HL-60/S4 treated with retinoic acid at 250 ng/mL for 4 days and 3 days (cell line): Measurements from ENCODE around the gene CUX1.
"Not testable (repeated sequence)": the region's sequence is repeated elsewhere in the genome, so short reads cannot be mapped to it uniquely, and the experiment has no call there.

Experiments used
- in situ Hi-C: fragments of 300-500 bp; cut with MboI; formaldehyde crosslinking; loops from 2 replicates; pipeline ENCODE4 v1.7.0; 2022; ENCODE audit warnings: low sequenced_read_pairs

Gene CUX1

GRCh38 chr7:102223184-102223583 is 405.8 kb downstream of the CUX1 start:
- in situ Hi-C loops = no loop called here

- in situ Hi-C loops = no loop called here
These were observed 407.6 kb downstream of the CUX1 start for GRCh38 chr7:102225025-102225424.

GRCh38 chr7:102227371-102227770 is 409.9 kb downstream of the CUX1 start:
- in situ Hi-C loops = no loop called here

GRCh38 chr7:102228935-102229334 is 411.5 kb downstream of the CUX1 start:
- in situ Hi-C loops = no loop called here

GRCh38 chr7:102230162-102230561 is 412.7 kb downstream of the CUX1 start:
- in situ Hi-C loops = not testable (repeated sequence)

GRCh38 chr7:102230593-102230992 is 413.2 kb downstream of the CUX1 start:
- in situ Hi-C loops = no loop called here

GRCh38 chr7:102232611-102233286 is 415.3 kb downstream of the CUX1 start:
- in situ Hi-C loops = no loop called here

- in situ Hi-C loops = no loop called here
These were observed 416.7 kb downstream of the CUX1 start for GRCh38 chr7:102234131-102234530.

GRCh38 chr7:102234801-102235550 is 417.6 kb downstream of the CUX1 start:
- in situ Hi-C loops = no loop called here

- in situ Hi-C loops = no loop called here
These were observed 418.7 kb downstream of the CUX1 start for GRCh38 chr7:102236102-102236501.

- in situ Hi-C loops = no loop called here
These were observed 419.3 kb downstream of the CUX1 start for GRCh38 chr7:102236592-102237287.

- in situ Hi-C loops = no loop called here
These were observed 421.9 kb downstream of the CUX1 start for GRCh38 chr7:102239206-102239820.

GRCh38 chr7:102241431-102241830 is 424.0 kb downstream of the CUX1 start:
- in situ Hi-C loops = no loop called here

GRCh38 chr7:102244601-102245000 is 427.2 kb downstream of the CUX1 start:
- in situ Hi-C loops = no loop called here

- in situ Hi-C loops = no loop called here
These were observed 430.6 kb downstream of the CUX1 start for GRCh38 chr7:102248081-102248455.

- in situ Hi-C loops = no loop called here
These were observed 431.3 kb downstream of the CUX1 start for GRCh38 chr7:102248456-102249395.

GRCh38 chr7:102251531-102252365 is 434.3 kb downstream of the CUX1 start:
- in situ Hi-C loops = no loop called here

- in situ Hi-C loops = no loop called here
These were observed 435.0 kb downstream of the CUX1 start for GRCh38 chr7:102252366-102252982.
